ENCODE results near the gene LGMN.

DNA sequence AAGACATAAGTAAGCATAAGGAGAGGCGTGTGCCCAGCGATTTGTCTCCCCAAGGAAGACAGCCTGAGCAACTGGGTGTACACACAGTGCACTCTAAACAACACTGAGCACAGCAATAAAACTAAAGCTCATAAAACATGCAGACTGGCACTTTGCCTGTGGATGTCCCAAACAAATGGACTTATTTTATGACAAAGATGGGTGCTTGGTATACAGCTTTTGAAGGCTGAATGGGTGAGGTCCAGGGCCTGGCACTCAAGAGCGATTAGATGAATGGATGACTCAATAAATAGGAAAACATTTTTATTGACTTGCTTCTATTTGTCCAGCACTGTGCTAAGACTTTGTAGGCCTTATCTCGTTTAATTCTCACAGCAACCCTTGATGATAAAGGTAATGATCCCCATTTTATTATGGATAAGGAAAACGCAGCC, 28.5 kb downstream of the LGMN start:
- no peak for TF ChIP-seq EZH2phosphoT487 (conservative IDR thresholded peaks at IDR 0.05; ENCODE audit: low read length)
- TF ChIP-seq, protein P1, sequence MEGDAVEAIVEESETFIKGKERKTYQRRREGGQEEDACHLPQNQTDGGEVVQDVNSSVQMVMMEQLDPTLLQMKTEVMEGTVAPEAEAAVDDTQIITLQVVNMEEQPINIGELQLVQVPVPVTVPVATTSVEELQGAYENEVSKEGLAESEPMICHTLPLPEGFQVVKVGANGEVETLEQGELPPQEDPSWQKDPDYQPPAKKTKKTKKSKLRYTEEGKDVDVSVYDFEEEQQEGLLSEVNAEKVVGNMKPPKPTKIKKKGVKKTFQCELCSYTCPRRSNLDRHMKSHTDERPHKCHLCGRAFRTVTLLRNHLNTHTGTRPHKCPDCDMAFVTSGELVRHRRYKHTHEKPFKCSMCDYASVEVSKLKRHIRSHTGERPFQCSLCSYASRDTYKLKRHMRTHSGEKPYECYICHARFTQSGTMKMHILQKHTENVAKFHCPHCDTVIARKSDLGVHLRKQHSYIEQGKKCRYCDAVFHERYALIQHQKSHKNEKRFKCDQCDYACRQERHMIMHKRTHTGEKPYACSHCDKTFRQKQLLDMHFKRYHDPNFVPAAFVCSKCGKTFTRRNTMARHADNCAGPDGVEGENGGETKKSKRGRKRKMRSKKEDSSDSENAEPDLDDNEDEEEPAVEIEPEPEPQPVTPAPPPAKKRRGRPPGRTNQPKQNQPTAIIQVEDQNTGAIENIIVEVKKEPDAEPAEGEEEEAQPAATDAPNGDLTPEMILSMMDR (IDR thresholded peaks at IDR 0.05; ENCODE audit: insufficient read depth, low read length, poor library complexity, severe bottlenecking), result no peak
